ENCODE results near the gene MARCKSL1. TPM values are rescaled to one million over a fixed set of nuclear protein-coding genes. Genes with fewer than 3 reads are reported as not detected.

MARCKSL1 gene
- total and polyA plus RNA-seq, 2 of the 13 experiments (the other 11 are each of a cell fraction or from before 2014, with no cell fraction given) = 81.9 to 155 TPM

GRCh38 chr1:32291708-32292538 lies 44.1 kb downstream of the MARCKSL1 start, which contains the start of gene HDAC1 (continued):
- TF ChIP-seq HNF1B (CRISPR knock-in tag; IDR thresholded peaks at IDR 0.05) (0 out of 2 replicates have a peak, but pooled peaks have one; percentile 56), REST (IDR thresholded peaks at IDR 0.05; ENCODE audit: borderline replicate concordance in 1 of 2, low read depth in 1 of 2, low read length in 2 of 2) (no peak), ZNF263 (CRISPR knock-in tag; IDR thresholded peaks at IDR 0.05) (no peak), NR0B2 (CRISPR knock-in tag; IDR thresholded peaks at IDR 0.05) (no peak), FOXO1 (CRISPR knock-in tag; IDR thresholded peaks at IDR 0.05) (0 out of 2 replicates have a peak, but pooled peaks have one; percentile 1), ZNF432 (CRISPR knock-in tag; IDR thresholded peaks at IDR 0.05; ENCODE audit: borderline replicate concordance) (no peak), BRCA1 (CRISPR knock-in tag; IDR thresholded peaks at IDR 0.05) (no peak), IRF1 (CRISPR knock-in tag; IDR thresholded peaks at IDR 0.05; ENCODE audit: low read depth) (no peak), HNRNPH1 (optimal IDR thresholded peaks at IDR 0.05; ENCODE audit: low read depth, low read length) (no peak), POGK (CRISPR knock-in tag; conservative IDR thresholded peaks at IDR 0.05) (peak; percentile 62; the same call in 1 of the 2 replicates), PRDM10 (CRISPR knock-in tag; IDR thresholded peaks at IDR 0.05; ENCODE audit: low read depth) (peak; percentile 99), ZNF468 (CRISPR knock-in tag; IDR thresholded peaks at IDR 0.05) (no peak), TCF7L2 (IDR thresholded peaks at IDR 0.05; ENCODE audit: low read depth, low read length) (no peak)

All from HepG2 (cell line).